ENCODE data around the gene DRAP1. TPM values are rescaled to one million over a fixed set of nuclear protein-coding genes. Genes with fewer than 3 reads are reported as not detected.

The DRAP1 gene
- total and polyA plus RNA-seq, 11 donors = 76.5 to 180 (median 104) TPM

DNA sequence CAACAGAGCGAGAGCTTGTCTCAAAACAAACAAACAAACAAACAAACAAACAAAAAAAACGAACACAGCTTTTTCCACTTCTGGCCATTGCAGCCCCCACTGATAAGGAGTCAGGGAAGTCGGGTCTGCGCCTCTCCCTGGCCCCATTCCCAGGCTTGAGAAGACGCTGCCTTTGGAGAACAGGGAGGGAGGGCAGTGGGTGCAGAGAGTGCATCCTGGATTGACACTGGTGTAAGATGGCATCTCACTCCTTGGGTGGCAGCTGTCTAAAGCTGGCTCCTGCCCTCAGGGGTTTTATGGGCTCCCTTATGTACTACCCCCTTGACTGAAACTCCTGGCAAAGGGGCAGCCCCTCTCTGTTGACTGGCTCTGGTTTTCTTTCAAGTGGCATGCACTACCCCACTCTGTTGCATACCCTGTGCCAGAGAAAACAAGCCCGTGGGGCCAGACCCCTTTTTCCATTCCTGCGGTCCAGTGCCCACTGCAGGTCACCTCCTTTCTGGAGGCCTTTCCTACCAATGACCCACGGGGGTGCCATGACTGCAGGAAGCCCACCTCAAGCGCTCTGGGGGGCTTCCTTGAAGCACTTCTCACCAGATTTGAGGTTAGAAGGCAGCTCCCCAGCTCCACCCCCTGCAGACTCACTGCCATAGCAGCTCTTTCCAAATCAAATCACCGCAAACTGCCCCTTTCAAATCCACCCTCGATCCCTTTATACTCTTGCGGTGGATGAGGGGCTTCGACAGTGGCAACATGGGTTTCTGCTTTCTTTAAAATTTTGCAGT, 12.7 kb downstream of the DRAP1 start:
- DNase-seq = no peak
- WGBS, 4 donors = 51 to 56% (median 54%) methylated on average over 13 of the region's 13 CpGs
- Histone ChIP-seq H3K9me3 (no peaks in the 10 kb centered on the region), H3K27me3 (peaks cover 0 to 11% (median 0%) of the 10 kb centered on the region in 9 donors), H3K4me3 (no peak overlapping the region), H3K4me1 (peaks cover 0 to 20% (median 0%) of the 10 kb centered on the region in 12 donors), H3K27ac (no peak overlapping the region), H3K36me3 (no peaks in the 10 kb centered on the region)
- ATAC-seq = no peak
- intact Hi-C loops (cut with DNase I) = no loop called here
- no peak for TF ChIP-seq POLR2A (IDR thresholded peaks at IDR 0.05)
- TF ChIP-seq, protein P1, sequence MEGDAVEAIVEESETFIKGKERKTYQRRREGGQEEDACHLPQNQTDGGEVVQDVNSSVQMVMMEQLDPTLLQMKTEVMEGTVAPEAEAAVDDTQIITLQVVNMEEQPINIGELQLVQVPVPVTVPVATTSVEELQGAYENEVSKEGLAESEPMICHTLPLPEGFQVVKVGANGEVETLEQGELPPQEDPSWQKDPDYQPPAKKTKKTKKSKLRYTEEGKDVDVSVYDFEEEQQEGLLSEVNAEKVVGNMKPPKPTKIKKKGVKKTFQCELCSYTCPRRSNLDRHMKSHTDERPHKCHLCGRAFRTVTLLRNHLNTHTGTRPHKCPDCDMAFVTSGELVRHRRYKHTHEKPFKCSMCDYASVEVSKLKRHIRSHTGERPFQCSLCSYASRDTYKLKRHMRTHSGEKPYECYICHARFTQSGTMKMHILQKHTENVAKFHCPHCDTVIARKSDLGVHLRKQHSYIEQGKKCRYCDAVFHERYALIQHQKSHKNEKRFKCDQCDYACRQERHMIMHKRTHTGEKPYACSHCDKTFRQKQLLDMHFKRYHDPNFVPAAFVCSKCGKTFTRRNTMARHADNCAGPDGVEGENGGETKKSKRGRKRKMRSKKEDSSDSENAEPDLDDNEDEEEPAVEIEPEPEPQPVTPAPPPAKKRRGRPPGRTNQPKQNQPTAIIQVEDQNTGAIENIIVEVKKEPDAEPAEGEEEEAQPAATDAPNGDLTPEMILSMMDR (IDR thresholded peaks at IDR 0.05) = no peak

- WGBS, 4 donors = 29 to 40% (median 37%) methylated on average over 9 of the region's 9 CpGs
- Histone ChIP-seq H3K4me1 (peaks cover 0 to 14% (median 0%) of the 10 kb centered on the region in 12 donors), H3K9me3 (no peaks in the 10 kb centered on the region), H3K4me3 (no peak overlapping the region), H3K27me3 (peaks cover 0 to 17% (median 0%) of the 10 kb centered on the region in 9 donors), H3K27ac (no peak overlapping the region), H3K36me3 (no peaks in the 10 kb centered on the region)
- no peak for ATAC-seq
- DNase-seq = no peak
- TF ChIP-seq, protein P1 (IDR thresholded peaks at IDR 0.05) = no peak
- TF ChIP-seq POLR2A (IDR thresholded peaks at IDR 0.05) = no peak
- intact Hi-C loops (cut with DNase I) = no loop called here
These were observed 13.3 kb downstream of the DRAP1 start for GRCh38 chr11:65932558-65932919.

GRCh38 chr11:65934014-65934413, 14.8 kb downstream of the DRAP1 start:
- peaks cover 0 to 1% (median 0%) of the 10 kb centered on the region in 12 donors for H3K4me1 ChIP-seq
- TF ChIP-seq, protein P1 (IDR thresholded peaks at IDR 0.05) = no peak
- no peak for TF ChIP-seq POLR2A (IDR thresholded peaks at IDR 0.05)
- no peak for DNase-seq
- H3K4me3 ChIP-seq = no peak overlapping the region
- WGBS, 4 donors = 48 to 59% (median 53%) methylated on average over 4 of the region's 4 CpGs
- no peaks in the 10 kb centered on the region for H3K36me3 ChIP-seq
- no peaks in the 10 kb centered on the region for H3K9me3 ChIP-seq
- H3K27me3 ChIP-seq = peaks cover 0 to 23% (median 0%) of the 10 kb centered on the region in 9 donors
- ATAC-seq = no peak
- intact Hi-C loops (cut with DNase I) = no loop called here
- no peak overlapping the region for H3K27ac ChIP-seq

DNA sequence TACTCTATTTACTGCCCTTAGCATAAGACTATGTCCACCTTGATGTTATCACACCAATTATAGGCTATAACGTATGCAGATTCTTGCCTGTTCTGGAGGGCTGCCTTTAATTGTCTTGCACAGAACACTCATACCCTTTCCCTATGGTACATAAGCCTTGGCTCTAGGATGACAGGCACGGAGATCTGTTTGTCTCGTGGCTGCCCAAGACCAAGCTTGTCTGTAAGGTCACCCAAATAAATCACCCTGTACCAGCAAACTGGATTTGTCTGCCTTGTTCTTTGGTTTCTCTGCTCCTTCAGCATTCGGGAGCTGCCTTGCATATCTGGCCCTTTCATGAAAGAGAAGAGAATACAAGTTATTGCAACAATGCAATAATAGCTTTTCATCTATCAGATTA, 18.5 kb downstream of the DRAP1 start:
- intact Hi-C loops (cut with DNase I) = no loop called here
- Histone ChIP-seq H3K4me1 (peaks cover 0 to 19% (median 0%) of the 10 kb centered on the region in 12 donors), H3K9me3 (no peaks in the 10 kb centered on the region), H3K27me3 (peaks cover 0 to 28% (median 4%) of the 10 kb centered on the region in 9 donors), H3K4me3 (no peak overlapping the region), H3K27ac (no peak overlapping the region), H3K36me3 (no peaks in the 10 kb centered on the region)
- ATAC-seq (no peak), DNase-seq (no peak)
- TF ChIP-seq POLR2A (IDR thresholded peaks at IDR 0.05) = no peak
- TF ChIP-seq, protein P1 (IDR thresholded peaks at IDR 0.05) = no peak
- WGBS, 4 donors = 48 to 73% (median 56%) methylated on average over 4 of the region's 4 CpGs
